Coronary artery (tissue), 2 donors: Measurements from ENCODE around the gene ADGRG2.

Experiments
- DNase-seq: peaks from one replicate; pipeline ENCODE4 v3.0.0-alpha.2; 2017; ENCODE audit warnings: low spot score
- H3K27ac ChIP-seq, 2 donors: fragments of 200-600 bp; sonication (generic); one replicate each; pipeline ENCODE4 v1.5.1; 2016 to 2019
- H3K4me3 ChIP-seq: fragments of 200-600 bp; sonication (generic); 2 replicates; pipeline ENCODE4 v1.5.1; 2016; ENCODE audit warnings: mild to moderate bottlenecking, moderate library complexity
- CTCF ChIP-seq: fragments of 200-600 bp; sonication (generic); IDR thresholded peaks from one replicate; pipeline ENCODE4 v1.5.1; 2019; ENCODE audit warnings: antibody characterized with exemption

Gene ADGRG2

DNA sequence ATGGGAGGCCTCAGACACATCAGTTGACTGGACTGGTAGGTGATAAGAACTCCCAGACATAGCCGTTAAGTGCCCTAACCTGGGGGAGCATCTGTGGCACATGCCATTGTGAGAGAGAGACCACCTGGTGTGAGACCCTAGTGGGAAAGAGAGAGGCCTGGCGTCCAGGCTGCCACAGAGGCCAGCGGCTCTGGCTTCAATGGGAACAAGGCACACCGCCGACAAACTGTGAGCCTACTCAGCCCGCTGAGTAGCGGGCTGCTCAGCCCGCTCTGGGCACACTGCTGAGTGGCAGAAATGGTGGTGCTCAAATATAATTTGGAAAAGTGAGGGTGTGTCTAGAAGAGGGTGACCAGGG lies 172.3 kb downstream of the ADGRG2 start:
- DNase-seq, result no peak
- H3K4me3 ChIP-seq, result no peak overlapping the region
- TF ChIP-seq CTCF, result no peak
- H3K27ac ChIP-seq, result no peak overlapping the region

DNA sequence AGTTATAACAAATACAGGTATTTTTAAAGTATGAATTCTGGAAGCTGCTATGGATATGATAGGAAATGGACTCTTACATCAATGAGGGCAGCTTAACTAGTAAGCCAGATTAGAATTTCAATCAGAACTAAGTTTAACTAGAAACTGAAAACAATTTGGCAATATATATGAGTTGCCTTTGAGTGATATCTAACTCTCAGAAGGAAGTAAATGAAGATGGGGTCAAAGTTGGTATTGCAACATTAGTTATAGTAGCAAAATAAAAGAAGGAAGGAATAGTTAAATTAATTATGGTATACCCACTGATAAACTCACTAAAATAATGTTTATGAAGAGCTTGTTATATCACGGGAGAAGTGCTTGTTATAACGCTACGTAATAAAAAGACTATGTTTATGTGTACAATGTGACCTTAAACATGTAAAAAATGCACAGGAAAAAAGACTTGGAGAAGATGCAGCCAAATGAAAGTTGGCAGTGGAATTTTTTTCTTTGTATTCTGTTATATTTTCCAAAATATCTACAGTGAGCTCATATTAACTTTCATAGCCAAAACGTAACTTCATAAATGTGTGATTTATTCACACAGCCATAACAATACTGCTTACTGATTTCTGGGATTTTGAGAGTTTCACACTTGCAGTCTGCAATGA lies 172.9 kb downstream of the ADGRG2 start:
- no peak for DNase-seq
- no peak for TF ChIP-seq CTCF
- H3K4me3 ChIP-seq, result no peak overlapping the region
- no peak overlapping the region for H3K27ac ChIP-seq

GRCh38 chrX:18946611-18947010 lies 175.7 kb downstream of the ADGRG2 start:
- Histone ChIP-seq H3K27ac (no peak overlapping the region), H3K4me3 (no peak overlapping the region)
- DNase-seq, result no peak
- TF ChIP-seq CTCF, result no peak

DNA sequence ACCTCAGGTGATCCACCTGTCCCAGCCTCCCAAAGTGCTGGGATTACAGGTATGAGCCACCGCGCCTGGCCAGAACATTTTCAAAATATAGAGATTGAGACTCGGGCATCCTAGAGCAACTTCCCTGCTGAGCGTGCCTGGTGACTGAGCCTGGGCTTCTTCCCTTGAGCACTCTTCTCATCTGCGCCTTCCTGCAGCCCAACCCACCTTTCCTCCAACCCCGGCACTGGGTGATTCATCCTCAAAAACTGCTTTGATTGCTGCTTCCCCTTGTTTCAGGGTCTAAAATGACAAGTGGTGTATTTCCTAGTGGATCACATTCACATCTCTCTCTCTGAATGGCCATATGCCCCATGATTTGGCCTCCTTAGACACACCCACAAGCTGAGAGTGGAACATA lies 176.1 kb downstream of the ADGRG2 start:
- no peak overlapping the region for H3K27ac ChIP-seq
- TF ChIP-seq CTCF, result no peak
- DNase-seq, result no peak

GRCh38 chrX:18945483-18945882 lies 176.8 kb downstream of the ADGRG2 start:
- TF ChIP-seq CTCF, result no peak
- no peak for DNase-seq
- Histone ChIP-seq H3K27ac (no peak overlapping the region), H3K4me3 (no peak overlapping the region)

More for the DNA sequence above, 176.1 kb downstream of the ADGRG2 start:
- no peak overlapping the region for H3K4me3 ChIP-seq

DNA sequence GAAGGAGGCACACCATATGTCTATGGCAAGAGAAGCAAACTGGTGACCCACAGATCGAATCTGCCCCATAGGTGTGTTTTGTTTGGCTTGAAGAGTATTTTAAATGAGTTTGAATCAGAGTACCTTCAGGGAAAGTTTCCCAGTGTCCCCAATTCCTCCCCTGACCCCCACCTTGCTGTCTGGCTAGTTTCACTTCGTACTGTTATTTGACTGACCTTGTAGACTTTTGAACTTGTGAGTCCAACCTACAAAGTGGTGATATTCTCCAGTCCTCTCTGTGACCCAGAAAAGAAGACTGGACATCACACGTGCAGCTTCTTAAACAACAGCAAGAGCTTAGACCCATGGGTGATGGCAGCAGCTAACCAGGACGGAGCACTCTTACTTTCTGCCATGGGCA lies 177.8 kb downstream of the ADGRG2 start:
- no peak for DNase-seq
- H3K4me3 ChIP-seq, result no peak overlapping the region
- no peak overlapping the region for H3K27ac ChIP-seq
- TF ChIP-seq CTCF, result no peak

DNA sequence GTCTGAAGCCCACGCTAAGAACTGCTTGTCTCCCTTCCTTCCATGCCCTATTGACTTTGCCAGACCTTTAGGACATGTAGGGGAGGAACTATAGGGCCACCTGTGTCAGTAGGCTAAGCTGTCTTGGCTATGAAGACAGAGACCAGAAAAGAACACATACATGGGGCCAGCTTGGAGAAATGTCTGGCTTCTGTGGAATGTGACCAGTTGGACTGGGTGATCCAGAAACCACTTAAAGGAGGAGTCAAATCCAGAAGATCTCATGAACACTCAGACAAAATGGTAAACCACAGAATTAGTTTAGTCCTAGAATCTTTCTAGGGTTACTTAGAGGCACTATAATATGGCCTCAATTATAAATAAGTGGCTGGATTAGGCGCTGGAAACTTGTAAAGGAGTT lies 180.4 kb downstream of the ADGRG2 start:
- no peak overlapping the region for H3K27ac ChIP-seq

More for the DNA sequence above, 180.4 kb downstream of the ADGRG2 start:
- no peak for DNase-seq
- no peak overlapping the region for H3K4me3 ChIP-seq
- TF ChIP-seq CTCF, result no peak
